VCaP (cell line): Measurements from ENCODE around the gene FTO.
"Not testable (repeated sequence)": the region's sequence is repeated elsewhere in the genome, so short reads cannot be mapped to it uniquely, and the experiment has no call there.

Source experiments
- H3K27ac ChIP-seq: fragments of 450-650 bp; 2 replicates; pipeline ENCODE4 v1.5.1; 2017
- TF ChIP-seq, protein P1 (sequence below): fragments of 450-650 bp; conservative IDR thresholded peaks from 2 replicates; pipeline ENCODE4 v1.5.1; 2017; ENCODE audit warnings: mild to moderate bottlenecking, moderate library complexity

The FTO gene

DNA sequence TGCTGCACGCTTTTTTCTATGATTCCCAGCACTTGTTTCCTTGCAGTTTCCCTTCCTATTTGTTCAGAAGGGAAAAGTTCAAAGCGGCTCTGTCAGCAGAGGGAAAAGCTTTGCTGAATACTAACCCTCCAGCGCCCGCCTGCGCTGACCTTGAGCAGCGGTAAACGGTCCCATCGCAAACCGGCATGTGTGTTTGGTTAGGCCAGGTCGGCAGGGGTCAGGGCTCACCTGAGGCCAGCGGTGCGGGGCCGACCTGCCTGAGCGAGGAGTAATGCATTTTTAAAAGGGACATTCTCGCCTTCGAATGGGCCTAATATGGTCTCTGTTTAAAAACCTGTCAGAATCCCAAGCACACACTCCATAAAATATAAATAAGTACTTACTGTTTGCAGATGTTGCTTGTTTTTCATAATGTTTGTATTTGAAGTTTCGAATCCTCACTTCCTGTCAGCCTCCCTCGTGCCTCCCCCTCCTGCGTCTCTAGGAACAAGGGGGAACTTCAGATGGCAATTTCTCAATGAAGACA lies 472.5 kb downstream of the FTO start:
- peak overlapping the region; percentile 43 for H3K27ac ChIP-seq
- TF ChIP-seq, protein P1, sequence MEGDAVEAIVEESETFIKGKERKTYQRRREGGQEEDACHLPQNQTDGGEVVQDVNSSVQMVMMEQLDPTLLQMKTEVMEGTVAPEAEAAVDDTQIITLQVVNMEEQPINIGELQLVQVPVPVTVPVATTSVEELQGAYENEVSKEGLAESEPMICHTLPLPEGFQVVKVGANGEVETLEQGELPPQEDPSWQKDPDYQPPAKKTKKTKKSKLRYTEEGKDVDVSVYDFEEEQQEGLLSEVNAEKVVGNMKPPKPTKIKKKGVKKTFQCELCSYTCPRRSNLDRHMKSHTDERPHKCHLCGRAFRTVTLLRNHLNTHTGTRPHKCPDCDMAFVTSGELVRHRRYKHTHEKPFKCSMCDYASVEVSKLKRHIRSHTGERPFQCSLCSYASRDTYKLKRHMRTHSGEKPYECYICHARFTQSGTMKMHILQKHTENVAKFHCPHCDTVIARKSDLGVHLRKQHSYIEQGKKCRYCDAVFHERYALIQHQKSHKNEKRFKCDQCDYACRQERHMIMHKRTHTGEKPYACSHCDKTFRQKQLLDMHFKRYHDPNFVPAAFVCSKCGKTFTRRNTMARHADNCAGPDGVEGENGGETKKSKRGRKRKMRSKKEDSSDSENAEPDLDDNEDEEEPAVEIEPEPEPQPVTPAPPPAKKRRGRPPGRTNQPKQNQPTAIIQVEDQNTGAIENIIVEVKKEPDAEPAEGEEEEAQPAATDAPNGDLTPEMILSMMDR = no peak

DNA sequence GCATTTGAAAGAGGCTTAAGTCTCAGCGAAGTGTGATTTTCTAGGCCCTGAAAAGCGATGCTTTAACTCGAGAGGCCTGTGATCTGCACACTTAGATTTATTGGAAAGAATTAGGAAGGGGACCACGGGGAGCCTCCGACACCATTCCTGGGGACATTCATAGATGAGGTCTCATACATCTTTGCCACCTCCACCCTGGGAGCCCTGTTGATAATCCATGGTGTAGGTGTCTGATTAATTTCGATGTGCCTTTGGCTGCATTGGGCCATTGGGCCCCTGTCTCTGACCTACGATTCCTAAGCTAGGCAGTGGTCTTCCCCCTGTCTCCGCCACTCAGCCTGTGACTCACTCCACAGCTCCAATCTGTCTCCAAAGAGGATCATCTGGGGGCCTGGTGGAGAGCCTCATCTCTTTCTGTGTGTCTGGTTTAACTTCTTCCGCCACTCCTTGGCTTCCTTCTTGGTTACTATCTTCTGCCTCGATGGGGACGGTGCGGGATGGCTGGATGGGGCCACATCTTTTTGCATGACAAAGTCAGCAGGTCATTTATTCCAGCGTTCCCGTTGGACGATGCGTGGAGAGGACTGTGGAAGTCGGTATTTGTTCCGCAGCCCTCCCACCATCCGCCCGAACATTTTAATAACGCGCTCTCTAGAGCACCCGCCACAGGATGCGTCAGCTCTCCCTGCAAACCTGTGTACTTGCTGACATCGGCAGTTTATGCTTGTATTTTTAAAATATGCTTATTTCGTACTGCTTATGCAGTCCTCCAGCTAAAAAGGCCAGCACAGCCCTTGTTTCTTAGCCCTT lies 473.3 kb downstream of the FTO start:
- peak overlapping the region; percentile 43 for H3K27ac ChIP-seq
- TF ChIP-seq, protein P1 = no peak

DNA sequence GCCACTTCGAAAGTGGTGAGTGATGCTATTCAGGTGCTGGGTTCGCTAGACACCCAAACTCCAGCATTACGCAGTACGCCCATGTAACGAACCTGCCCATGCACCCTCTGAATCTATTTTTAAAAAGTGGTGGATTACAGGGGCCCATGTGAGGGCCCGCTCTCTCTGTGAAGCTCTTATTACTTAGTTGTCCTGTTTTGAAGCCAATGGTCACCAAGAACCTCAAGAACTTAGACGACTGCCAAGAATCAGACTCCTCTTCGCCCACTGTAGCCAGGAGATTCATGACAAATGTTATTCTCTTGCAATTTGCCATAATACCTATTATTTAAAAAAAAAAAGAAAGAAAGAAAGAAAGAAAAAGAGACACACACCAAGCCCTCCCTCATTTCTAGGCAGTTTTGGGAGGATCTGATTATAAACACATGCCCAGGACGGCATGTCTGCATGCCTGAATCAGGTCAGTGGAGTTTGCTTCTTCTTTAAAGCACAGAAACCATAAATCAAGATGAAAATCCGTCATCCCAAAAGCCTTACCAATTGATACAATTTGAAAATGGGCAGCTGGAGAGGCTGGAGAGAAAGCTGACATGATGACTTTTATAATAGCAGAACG lies 474.0 kb downstream of the FTO start:
- H3K27ac ChIP-seq = no peak overlapping the region
- TF ChIP-seq, protein P1 = no peak

DNA sequence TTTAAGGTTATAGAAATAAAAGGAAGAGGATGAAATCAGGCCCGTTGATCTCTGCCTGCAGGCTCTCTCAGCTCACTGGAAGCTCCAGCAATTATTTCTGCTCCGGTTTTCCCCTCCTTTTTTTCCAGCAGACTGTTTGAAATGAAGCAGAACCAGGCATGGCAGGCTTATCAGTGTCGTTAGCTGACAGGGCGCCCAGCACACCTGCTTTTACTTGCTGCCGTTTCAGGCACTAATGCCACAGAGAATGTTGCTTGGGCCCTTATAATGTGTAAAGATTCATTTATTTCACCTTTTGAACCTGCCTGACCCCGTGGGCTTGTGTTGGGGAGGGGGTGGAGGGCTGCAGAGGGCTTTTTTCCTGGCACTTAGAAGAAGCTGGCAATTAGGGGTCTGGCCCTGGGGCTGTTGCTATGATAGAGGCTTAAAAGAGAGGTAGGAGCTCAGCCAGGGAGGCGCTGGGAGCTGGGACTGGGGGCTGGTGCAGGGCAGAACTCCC lies 474.6 kb downstream of the FTO start:
- no peak overlapping the region for H3K27ac ChIP-seq
- TF ChIP-seq, protein P1 = no peak

DNA sequence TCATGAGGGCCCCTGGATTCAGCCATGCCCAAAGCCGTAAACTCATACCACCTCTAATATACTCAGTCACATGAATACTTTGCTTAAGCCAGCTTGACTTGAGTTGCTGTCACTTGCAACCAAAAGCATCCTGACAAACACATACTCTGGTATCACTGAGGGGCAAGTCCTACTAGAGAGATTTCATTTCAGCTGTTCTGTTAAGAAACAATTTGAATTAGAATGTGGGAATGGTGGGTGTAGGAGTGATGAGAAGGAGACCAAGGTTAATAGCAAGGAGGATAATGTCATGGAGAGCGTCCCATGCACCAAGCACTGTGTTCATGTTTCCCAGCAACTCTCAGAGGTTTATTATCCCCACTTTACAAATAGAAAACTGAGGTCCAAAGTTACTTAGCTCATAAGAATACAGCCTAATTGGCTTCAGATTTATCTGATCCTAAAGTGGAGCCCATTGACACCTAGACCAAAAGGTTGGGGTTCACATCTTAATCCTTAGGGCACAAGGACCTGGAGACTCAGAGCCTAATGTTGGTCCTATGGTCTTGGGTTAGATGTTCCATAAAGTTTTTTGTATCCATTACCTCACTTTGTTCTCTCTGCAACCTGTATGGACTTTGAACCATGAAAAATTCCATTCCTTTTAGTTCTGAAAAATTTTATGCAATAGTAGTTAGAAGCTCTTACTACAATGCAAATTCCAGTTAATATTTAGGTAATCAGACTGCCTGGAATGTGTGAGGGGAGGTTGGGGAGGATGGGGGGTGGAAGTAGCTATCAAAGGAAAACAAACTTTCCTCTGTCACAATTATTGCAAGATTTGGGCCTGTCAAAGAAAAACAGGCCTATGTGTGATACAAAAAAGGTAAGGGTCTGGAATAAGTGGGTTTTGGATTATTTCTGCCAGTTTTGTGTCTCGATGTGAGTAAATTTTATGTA lies 476.7 kb downstream of the FTO start:
- no peak overlapping the region for H3K27ac ChIP-seq
- TF ChIP-seq, protein P1 = no peak

DNA sequence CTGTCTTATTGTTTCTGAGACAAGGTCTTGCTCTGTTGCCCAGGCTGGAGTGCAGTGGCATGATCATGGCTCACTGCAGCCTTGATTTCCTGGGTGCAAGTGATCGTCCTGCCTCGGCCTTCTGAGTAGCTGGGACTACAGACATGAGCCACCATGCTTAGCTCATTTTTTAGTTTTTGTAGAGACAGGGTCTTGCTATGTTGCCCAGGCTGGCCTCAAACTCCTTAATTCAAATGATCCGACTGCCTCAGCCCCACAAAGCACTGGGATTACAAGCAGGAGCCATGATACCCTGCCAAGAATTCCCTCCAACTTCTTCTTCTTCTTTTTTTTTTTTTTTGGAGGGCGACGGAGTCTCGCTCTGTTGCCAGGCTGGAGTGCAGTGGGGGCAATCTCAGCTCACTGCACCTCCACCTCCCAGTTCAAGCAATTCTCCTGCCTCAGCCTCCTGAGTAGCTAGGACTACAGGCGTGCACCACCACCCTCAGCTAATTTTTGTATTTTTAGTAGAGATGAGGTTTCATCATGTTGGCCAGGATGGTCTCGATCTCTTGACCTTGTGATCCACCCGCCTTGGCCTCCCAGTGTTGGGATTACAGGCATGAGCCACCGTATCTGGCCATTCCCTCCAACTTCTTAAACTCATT lies 477.9 kb downstream of the FTO start:
- H3K27ac ChIP-seq = not testable (repeated sequence)

DNA sequence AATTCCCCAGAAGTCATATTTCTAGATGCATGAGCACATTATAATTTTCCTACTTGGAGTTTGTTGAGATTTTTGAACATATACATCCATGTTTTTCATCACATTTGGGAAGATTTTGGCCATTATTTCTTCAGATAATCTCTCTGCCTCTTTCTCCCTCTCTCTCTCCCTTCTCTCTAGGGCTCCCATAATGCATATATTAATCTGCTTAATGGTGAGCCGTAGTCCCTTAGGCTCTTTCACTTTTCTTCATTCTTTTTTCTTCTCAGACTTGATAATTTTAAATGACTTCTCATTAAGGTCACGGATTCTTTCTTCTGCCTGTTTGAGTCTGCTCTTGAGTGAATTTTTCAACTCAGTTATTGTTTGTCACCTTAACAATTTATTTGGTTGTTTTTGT lies 481.1 kb downstream of the FTO start:
- TF ChIP-seq, protein P1 = no peak
- no peak overlapping the region for H3K27ac ChIP-seq
